ENCODE measurements around the gene C5AR1. TPM values are rescaled to one million over a fixed set of nuclear protein-coding genes. Genes with fewer than 3 reads are reported as not detected.

Gene C5AR1
- total and polyA plus RNA-seq, 9 of the 15 experiments (the other 6 are each of a cell fraction or from before 2014, with no cell fraction given): 0.06 to 1.6 (median 0.28) TPM; not detected in 3

DNA sequence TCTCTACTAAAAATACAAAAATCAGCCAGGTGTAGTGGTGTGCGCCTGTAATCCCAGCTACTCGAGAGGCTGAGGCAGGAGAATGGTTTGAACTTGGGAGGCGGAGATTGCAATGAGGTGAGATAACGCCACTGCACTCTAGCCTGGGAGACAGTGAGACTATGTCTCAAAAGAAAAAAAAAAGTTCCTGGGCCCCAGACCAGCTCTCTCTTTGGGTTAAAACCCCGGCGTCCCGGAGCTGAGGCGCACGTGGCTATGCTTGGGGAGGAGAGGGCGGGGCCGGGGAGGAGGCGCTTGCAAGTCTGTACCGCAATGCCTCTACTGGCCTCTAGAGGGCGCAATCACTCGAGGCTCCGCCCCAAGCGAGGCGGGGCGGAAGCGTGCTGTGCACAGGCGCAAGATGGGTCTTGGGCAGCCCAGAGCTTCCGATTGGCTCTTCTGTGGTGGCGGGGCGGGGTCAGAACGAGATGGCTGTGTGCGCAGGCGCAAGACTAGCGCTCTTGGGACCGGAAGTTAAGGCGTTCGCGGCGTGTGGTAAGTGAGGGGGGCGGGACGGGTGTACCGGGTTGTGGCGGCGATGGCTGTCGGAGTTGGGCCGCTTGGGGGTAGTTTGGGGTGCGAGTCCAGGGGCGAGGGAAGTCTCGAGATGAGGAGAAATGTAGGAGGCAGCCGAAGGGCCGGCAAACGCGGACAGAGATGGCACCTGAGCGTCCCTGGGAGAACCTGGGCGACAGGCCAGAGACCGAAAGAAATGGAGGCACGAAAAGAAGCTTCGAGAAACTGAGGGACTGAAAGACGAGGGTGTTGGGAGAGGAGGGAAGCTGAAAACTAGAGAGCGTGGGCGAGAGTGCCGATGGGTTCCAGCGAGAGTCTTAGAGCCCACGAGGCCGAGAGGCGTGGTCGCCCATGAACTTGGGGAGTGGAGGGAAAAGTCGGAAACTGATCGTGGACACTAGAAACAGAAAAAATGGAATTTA lies 39.4 kb downstream of the C5AR1 start, which contains the start of gene DHX34 (continued):
- no peak for TF ChIP-seq HDAC6 (IDR thresholded peaks at IDR 0.05; ENCODE audit: low read depth, low read length)
- TF ChIP-seq ZNF785 (CRISPR knock-in tag; IDR thresholded peaks at IDR 0.05): no peak
- TF ChIP-seq ZNF511 (CRISPR knock-in tag; IDR thresholded peaks at IDR 0.05): peak; percentile 53; the same call in 1 of the 2 replicates
- peak; percentile 55 for TF ChIP-seq KDM5B (IDR thresholded peaks at IDR 0.05; ENCODE audit: insufficient replicate concordance, low read depth, low read length)
- TF ChIP-seq RCOR1 (IDR thresholded peaks at IDR 0.05; ENCODE audit: borderline replicate concordance in 1 of 2, low read depth in 2 of 2, low read length in 2 of 2): 0 out of 4 replicates have a peak, but pooled peaks of 1 of the 2 experiments have one; percentile 15
- no peak for TF ChIP-seq FOSL1 (tag; conservative IDR thresholded peaks at IDR 0.05)
- no peak for TF ChIP-seq RNF219 (CRISPR knock-in tag; IDR thresholded peaks at IDR 0.05)
- TF ChIP-seq MAFG (tag; conservative IDR thresholded peaks at IDR 0.05): no peak
- no peak for TF ChIP-seq EZH2 (IDR thresholded peaks at IDR 0.05; ENCODE audit: borderline replicate concordance, low read depth, low read length)
- no peak for TF ChIP-seq HNRNPH1 (optimal IDR thresholded peaks at IDR 0.05; ENCODE audit: low read depth, low read length)
- no peak for TF ChIP-seq BRF2 (IDR thresholded peaks at IDR 0.05; ENCODE audit: borderline replicate concordance, insufficient read depth, insufficient read length)
- no peak for TF ChIP-seq TCFL5 (CRISPR knock-in tag; conservative IDR thresholded peaks at IDR 0.05)
- 0 out of 2 replicates have a peak, but pooled peaks have one; percentile 14 for TF ChIP-seq STAG1 (CRISPR knock-in tag; IDR thresholded peaks at IDR 0.05; ENCODE audit: borderline replicate concordance)
- no peak for TF ChIP-seq SREBF1 (IDR thresholded peaks at IDR 0.05; ENCODE audit: borderline replicate concordance, low read depth, low read length)
- TF ChIP-seq ELF1 (tag; IDR thresholded peaks at IDR 0.05): peak; percentile 89
- TF ChIP-seq CCNT2 (IDR thresholded peaks at IDR 0.05; ENCODE audit: borderline replicate concordance, extremely low read depth, insufficient read length, low read depth, low read length): peak; percentile 79
- peak; percentile 61 for TF ChIP-seq CREB1 (IDR thresholded peaks at IDR 0.05)
- peak; percentile 61; the same call in 1 of the 2 replicates for TF ChIP-seq CREB1 (CRISPR knock-in tag; IDR thresholded peaks at IDR 0.05)
- peak; percentile 68; the same call in 1 of the 2 replicates for TF ChIP-seq ETS1 (conservative IDR thresholded peaks at IDR 0.05; ENCODE audit: control insufficient read depth, low read depth, low read length)
- no peak for TF ChIP-seq ZNF184 (CRISPR knock-in tag; IDR thresholded peaks at IDR 0.05)
- TF ChIP-seq POLR2A (conservative IDR thresholded peaks at IDR 0.05): peak; percentile 92
- no peak for TF ChIP-seq CCAR2 (IDR thresholded peaks at IDR 0.05; ENCODE audit: low read depth, low read length)

All from K562 (cell line).